ENCODE measurements around the gene ZNF101. TPM values are rescaled to one million over a fixed set of nuclear protein-coding genes. Genes with fewer than 3 reads are reported as not detected.

The ZNF101 gene
- total RNA-seq, 1 donor from 2014 or later, result 6.2 TPM

Other genes with a start within 250 kb of the ZNF101 start
- 1.3 to 1.8 TPM (median 1.4 TPM) in 3 replicates for gene TSSK6, start 153.3 kb upstream of the ZNF101 start, total RNA-seq
- 313 to 316 TPM (median 313 TPM) in 3 replicates for gene NDUFA13, start 152.6 kb upstream of the ZNF101 start, total RNA-seq
- gene YJEFN3, start 139.9 kb upstream of the ZNF101 start, total RNA-seq, result 3.6 to 5.3 TPM (median 4.0 TPM) in 3 replicates
- 5.8 to 12.7 TPM (median 11.7 TPM) in 3 replicates for gene CILP2, start 130.6 kb upstream of the ZNF101 start, total RNA-seq
- 1.1 to 1.5 TPM (median 1.2 TPM) in 3 replicates for gene PBX4, start 50.2 kb upstream of the ZNF101 start, total RNA-seq
- 8.1 to 9.5 TPM (median 8.2 TPM) in 3 replicates for gene LPAR2, start 40.6 kb upstream of the ZNF101 start, total RNA-seq
- 18.0 to 19.5 TPM (median 18.3 TPM) in 3 replicates for gene GMIP, start 25.2 kb upstream of the ZNF101 start, total RNA-seq
- gene ATP13A1, start 5.2 kb upstream of the ZNF101 start, total RNA-seq, result 48.1 to 68.3 TPM (median 48.8 TPM) in 3 replicates
- gene ZNF14, start 64.3 kb downstream of the ZNF101 start, total RNA-seq, result 3.3 to 5.0 TPM (median 3.4 TPM) in 3 replicates
- 6.8 to 10.8 TPM (median 8.1 TPM) in 3 replicates for gene ZNF506, start 152.9 kb downstream of the ZNF101 start, total RNA-seq
- gene ZNF253, start 197.0 kb downstream of the ZNF101 start, total RNA-seq, result 6.1 to 9.3 TPM (median 7.6 TPM) in 3 replicates
- 6.1 to 10.0 TPM (median 7.2 TPM) in 3 replicates for gene ZNF93, start 232.1 kb downstream of the ZNF101 start, total RNA-seq

All from chondrocyte (in vitro differentiated cells).